Glutamatergic neuron (in vitro differentiated cells): ENCODE measurements around the gene APOC1. TPM values are rescaled to one million over a fixed set of nuclear protein-coding genes. Genes with fewer than 3 reads are reported as not detected.

Source experiments
- total RNA-seq: library from RNA; stranded (reverse); fragmentation: NEBNext Ultra II Directional; extraction: Animal tissue kit (Norgen Biotek cat#: 25700); gene quantifications from one replicate; pipeline ENCODE4 v1.2.1, GENCODE V29; 2021; ENCODE audit not compliant: unreplicated experiment

The APOC1 gene
- total RNA-seq, 1 donor from 2014 or later = 8.3 TPM

Other genes with a start within 250 kb of the APOC1 start
- 1.5 TPM for gene CEACAM19, start 243.1 kb upstream of the APOC1 start, total RNA-seq
- not detected for gene CEACAM16, start 215.5 kb upstream of the APOC1 start, total RNA-seq
- gene BCL3, start 165.9 kb upstream of the APOC1 start, total RNA-seq = 2.4 TPM
- not detected for gene CBLC, start 136.7 kb upstream of the APOC1 start, total RNA-seq
- gene BCAM, start 105.5 kb upstream of the APOC1 start, total RNA-seq = 47.1 TPM
- 108 TPM for gene NECTIN2, start 68.3 kb upstream of the APOC1 start, total RNA-seq
- 57.8 TPM for gene TOMM40, start 23.4 kb upstream of the APOC1 start, total RNA-seq
- 65.9 TPM for gene APOE, start 8.8 kb upstream of the APOC1 start, total RNA-seq
- gene APOC4, start 27.6 kb downstream of the APOC1 start, total RNA-seq = not detected
- not detected for gene APOC2, start 31.4 kb downstream of the APOC1 start, total RNA-seq
- gene CLPTM1, start 40.8 kb downstream of the APOC1 start, total RNA-seq = 102 TPM
- 1.2 TPM for gene RELB, start 86.9 kb downstream of the APOC1 start, total RNA-seq
- gene CLASRP, start 124.4 kb downstream of the APOC1 start, total RNA-seq = 127 TPM
- 6.3 TPM for gene ZNF296, start 161.9 kb downstream of the APOC1 start, total RNA-seq
- gene GEMIN7, start 164.7 kb downstream of the APOC1 start, total RNA-seq = 49.1 TPM
- 49.5 TPM for gene PPP1R37, start 178.6 kb downstream of the APOC1 start, total RNA-seq
- gene NKPD1, start 246.4 kb downstream of the APOC1 start, total RNA-seq = 1.2 TPM